Measurements from ENCODE around the gene TRPM8. TPM values are rescaled to one million over a fixed set of nuclear protein-coding genes. Genes with fewer than 3 reads are reported as not detected.
"Not testable (repeated sequence)": the region's sequence is repeated elsewhere in the genome, so short reads cannot be mapped to it uniquely, and the experiment has no call there.

The TRPM8 gene
- total RNA-seq, 2 experiments from 2014 or later: not detected

- no peak overlapping the region for H3K27ac Mint-ChIP-seq
- ATAC-seq (ENCODE audit: poor library complexity): no peak
- Histone ChIP-seq H3K36me3 (ENCODE audit: insufficient read depth, low read length) (no peaks in the 10 kb centered on the region), H3K9me3 (ENCODE audit: control insufficient read depth in 1 of 2, insufficient read depth in 1 of 2, low read length in 2 of 2) (no peaks in the 10 kb centered on the region), H3K27me3 (ENCODE audit: control insufficient read depth in 1 of 2, insufficient read depth in 2 of 2, low read length in 2 of 2) (no peaks in the 10 kb centered on the region), H3K27ac (ENCODE audit: low read depth in 1 of 2, low read length in 2 of 2) (no peak overlapping the region), H3K4me1 (ENCODE audit: insufficient read depth, low read length) (peaks cover 10% of the 10 kb centered on the region), H3K4me3 (ENCODE audit: low read length) (no peak overlapping the region)
- no peaks in the 10 kb centered on the region for H3K36me3 Mint-ChIP-seq (ENCODE audit: low read depth)
- ChIA-PET CTCF (no interaction called here), POLR2A (no interaction called here)
- H3K9me3 Mint-ChIP-seq: no peaks in the 10 kb centered on the region
- H3K4me3 Mint-ChIP-seq: no peak overlapping the region
- DNase-seq: peak in 3 of 14 experiments; percentile 8 to 44 (median 32)
- no peaks in the 10 kb centered on the region for H3K27me3 Mint-ChIP-seq
- intact Hi-C loops (cut with DNase I, micrococcal nuclease): no loop called here
- no peak for TF ChIP-seq CTCF (IDR thresholded peaks at IDR 0.05)
- H3K4me1 Mint-ChIP-seq (ENCODE audit: low read depth): peaks cover 12% of the 10 kb centered on the region
Measured at GRCh38 chr2:233968556-233968955, 51.4 kb downstream of the TRPM8 start.

GRCh38 chr2:233972460-233972859, 55.3 kb downstream of the TRPM8 start:
- H3K27me3 ChIP-seq (ENCODE audit: control insufficient read depth in 1 of 2, insufficient read depth in 2 of 2, low read length in 2 of 2); H3K27ac Mint-ChIP-seq; H3K36me3 Mint-ChIP-seq (ENCODE audit: low read depth); H3K4me3 Mint-ChIP-seq; H3K36me3 ChIP-seq (ENCODE audit: insufficient read depth, low read length); H3K27ac ChIP-seq (ENCODE audit: low read depth in 1 of 2, low read length in 2 of 2); CTCF ChIA-PET; ATAC-seq (ENCODE audit: poor library complexity); POLR2A ChIA-PET; H3K4me3 ChIP-seq (ENCODE audit: low read length); H3K9me3 Mint-ChIP-seq; H3K9me3 ChIP-seq (ENCODE audit: control insufficient read depth in 1 of 2, insufficient read depth in 1 of 2, low read length in 2 of 2); DNase-seq; H3K27me3 Mint-ChIP-seq: not testable (repeated sequence)
- H3K4me1 ChIP-seq (ENCODE audit: insufficient read depth, low read length): peaks cover 20% of the 10 kb centered on the region
- intact Hi-C loops (cut with DNase I, micrococcal nuclease): loop anchor here in 1 of 2 experiments (10.0 kb wide), 1 partner anchor 162 kb away; no protein-coding TSS in a partner anchor
- H3K4me1 Mint-ChIP-seq (ENCODE audit: low read depth): peaks cover 23% of the 10 kb centered on the region

- POLR2A ChIA-PET: no interaction called here
- Mint-ChIP-seq H3K27ac (no peak overlapping the region), H3K36me3 (ENCODE audit: low read depth) (no peaks in the 10 kb centered on the region), H3K4me1 (ENCODE audit: low read depth) (peaks cover 25% of the 10 kb centered on the region), H3K27me3 (no peaks in the 10 kb centered on the region), H3K9me3 (no peaks in the 10 kb centered on the region), H3K4me3 (no peak overlapping the region)
- no peak overlapping the region for H3K4me3 ChIP-seq (ENCODE audit: low read length)
- H3K4me1 ChIP-seq (ENCODE audit: insufficient read depth, low read length): peaks cover 22% of the 10 kb centered on the region
- intact Hi-C loops (cut with DNase I, micrococcal nuclease): loop anchor here in 1 of 2 experiments (10.0 kb wide), 1 partner anchor 162 kb away; no protein-coding TSS in a partner anchor
- TF ChIP-seq CTCF (IDR thresholded peaks at IDR 0.05): no peak
- no peaks in the 10 kb centered on the region for H3K27me3 ChIP-seq (ENCODE audit: control insufficient read depth in 1 of 2, insufficient read depth in 2 of 2, low read length in 2 of 2)
- H3K27ac ChIP-seq (ENCODE audit: low read depth in 1 of 2, low read length in 2 of 2): no peak overlapping the region
- CTCF ChIA-PET: no interaction called here
- no peak for ATAC-seq (ENCODE audit: poor library complexity)
- no peaks in the 10 kb centered on the region for H3K9me3 ChIP-seq (ENCODE audit: control insufficient read depth in 1 of 2, insufficient read depth in 1 of 2, low read length in 2 of 2)
- no peaks in the 10 kb centered on the region for H3K36me3 ChIP-seq (ENCODE audit: insufficient read depth, low read length)
- no peak for DNase-seq
Measured at GRCh38 chr2:233972941-233973575, 55.9 kb downstream of the TRPM8 start.

- H3K4me1 ChIP-seq (ENCODE audit: insufficient read depth, low read length): peaks cover 18% of the 10 kb centered on the region
- Mint-ChIP-seq H3K9me3 (no peaks in the 10 kb centered on the region), H3K27me3 (no peaks in the 10 kb centered on the region), H3K4me1 (ENCODE audit: low read depth) (peaks cover 27% of the 10 kb centered on the region), H3K36me3 (ENCODE audit: low read depth) (no peaks in the 10 kb centered on the region), H3K27ac (no peak overlapping the region), H3K4me3 (no peak overlapping the region)
- no peak overlapping the region for H3K4me3 ChIP-seq (ENCODE audit: low read length)
- no peak overlapping the region for H3K27ac ChIP-seq (ENCODE audit: low read depth in 1 of 2, low read length in 2 of 2)
- no peaks in the 10 kb centered on the region for H3K36me3 ChIP-seq (ENCODE audit: insufficient read depth, low read length)
- H3K27me3 ChIP-seq (ENCODE audit: control insufficient read depth in 1 of 2, insufficient read depth in 2 of 2, low read length in 2 of 2): no peaks in the 10 kb centered on the region
- no peaks in the 10 kb centered on the region for H3K9me3 ChIP-seq (ENCODE audit: control insufficient read depth in 1 of 2, insufficient read depth in 1 of 2, low read length in 2 of 2)
- CTCF ChIA-PET: no interaction called here
- TF ChIP-seq CTCF (IDR thresholded peaks at IDR 0.05): no peak
- POLR2A ChIA-PET: no interaction called here
- no peak for ATAC-seq (ENCODE audit: poor library complexity)
- intact Hi-C loops (cut with DNase I, micrococcal nuclease): loop anchor here in 1 of 2 experiments (10.0 kb wide), 1 partner anchor 161 kb away; no protein-coding TSS in a partner anchor
- DNase-seq: no peak
Measured at GRCh38 chr2:233973786-233974185, 56.6 kb downstream of the TRPM8 start.
